RKO (cell line): ENCODE results near the gene CCT2.

Source experiments
- DNase-seq: peaks from one replicate; pipeline ENCODE4 v3.0.0-alpha.2; 2016; ENCODE audit warnings: low spot score

The CCT2 gene

DNA sequence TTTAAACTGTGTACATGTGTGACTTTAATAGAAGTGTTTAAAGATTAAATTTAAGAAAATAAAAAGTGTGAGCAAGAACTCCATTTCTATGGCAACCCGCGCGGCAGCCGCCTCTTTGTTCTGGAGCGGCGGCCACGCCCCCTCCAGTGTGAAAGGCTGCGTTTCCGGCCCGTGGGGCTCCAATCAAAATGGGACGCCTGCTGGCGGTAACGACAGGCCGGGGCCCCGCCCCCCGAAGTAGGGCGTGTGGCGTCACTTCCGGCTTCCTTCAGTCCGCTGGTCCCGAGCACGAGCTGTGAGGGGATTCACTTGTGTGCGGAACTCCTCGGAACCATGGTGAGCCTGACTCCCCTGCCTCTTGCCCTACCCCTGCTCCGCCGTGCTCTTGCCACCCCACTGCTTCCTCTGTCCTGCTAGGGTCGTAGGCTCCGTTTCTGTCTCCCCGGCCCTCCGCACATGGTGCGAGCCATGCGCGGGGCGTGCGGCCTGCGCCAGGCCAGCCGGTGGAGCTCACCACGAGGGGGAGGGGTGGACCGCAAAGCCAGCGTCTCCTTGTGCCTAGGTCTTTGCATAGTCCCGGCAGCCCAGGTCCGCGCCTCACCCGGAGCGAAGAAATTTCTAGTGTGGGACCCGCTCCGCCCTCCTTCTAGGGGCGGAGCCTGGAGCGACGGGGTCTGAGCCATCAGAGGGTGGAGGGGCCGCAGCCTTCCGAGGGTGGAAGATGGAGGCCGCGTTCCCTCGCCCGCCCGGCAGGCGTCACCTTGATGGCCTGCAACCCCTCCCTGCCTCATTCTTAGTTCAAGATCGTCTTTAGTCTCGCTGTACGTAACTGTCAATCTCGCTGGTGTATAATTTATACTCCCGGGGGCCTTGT is at the start of gene CCT2:
TSS of gene CCT2 (plus strand) at position 271 of the 874 bp plus-strand sequence. CDS start at position 334, 63 bp downstream.
- DNase-seq = peak; percentile 99

- no peak for DNase-seq
Measured at GRCh38 chr12:69540987-69541386, 44.3 kb upstream of the CCT2 start.

DNA sequence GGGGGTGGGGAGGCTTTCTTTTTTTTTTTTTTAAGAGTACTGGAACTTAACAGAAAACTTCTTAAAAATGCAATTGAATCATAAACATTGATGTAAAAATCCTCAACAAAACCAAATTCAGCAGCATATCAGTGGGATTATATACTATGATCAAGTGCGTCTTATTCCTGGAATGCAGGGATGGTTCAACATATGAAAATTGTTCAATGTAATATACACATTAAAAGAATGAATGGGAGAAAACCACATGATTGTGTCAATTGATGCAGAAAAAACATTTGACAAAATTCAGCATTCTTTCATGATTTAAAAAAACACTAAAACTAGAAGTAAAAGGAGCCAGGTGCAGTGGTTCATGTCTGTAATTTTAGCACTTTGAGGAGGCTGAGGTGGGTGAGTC is 41.2 kb upstream of the CCT2 start:
- no peak for DNase-seq

DNA sequence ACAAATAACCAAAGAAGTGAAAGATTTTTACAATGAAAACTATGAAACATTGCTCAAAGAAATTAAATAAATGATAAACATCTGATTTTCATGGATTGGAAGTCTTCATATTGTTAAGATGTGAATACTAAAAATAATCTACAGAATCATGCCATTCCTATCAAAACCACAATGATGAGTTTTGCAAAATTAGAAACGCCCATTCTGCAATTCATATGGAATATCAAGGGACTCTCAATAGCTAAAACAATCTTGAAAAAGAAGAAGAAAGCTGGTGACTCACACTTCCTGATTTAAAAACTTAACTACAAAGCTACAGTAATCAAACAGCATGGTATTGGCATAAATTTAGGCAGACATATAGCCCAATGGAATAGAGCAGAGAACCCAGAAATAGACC is 40.2 kb upstream of the CCT2 start:
- DNase-seq = no peak

GRCh38 chr12:69546693-69547438 is 38.4 kb upstream of the CCT2 start:
- DNase-seq = no peak

GRCh38 chr12:69548687-69549086 is 36.6 kb upstream of the CCT2 start:
- no peak for DNase-seq

GRCh38 chr12:69550569-69551350 is 34.5 kb upstream of the CCT2 start:
- no peak for DNase-seq

DNA sequence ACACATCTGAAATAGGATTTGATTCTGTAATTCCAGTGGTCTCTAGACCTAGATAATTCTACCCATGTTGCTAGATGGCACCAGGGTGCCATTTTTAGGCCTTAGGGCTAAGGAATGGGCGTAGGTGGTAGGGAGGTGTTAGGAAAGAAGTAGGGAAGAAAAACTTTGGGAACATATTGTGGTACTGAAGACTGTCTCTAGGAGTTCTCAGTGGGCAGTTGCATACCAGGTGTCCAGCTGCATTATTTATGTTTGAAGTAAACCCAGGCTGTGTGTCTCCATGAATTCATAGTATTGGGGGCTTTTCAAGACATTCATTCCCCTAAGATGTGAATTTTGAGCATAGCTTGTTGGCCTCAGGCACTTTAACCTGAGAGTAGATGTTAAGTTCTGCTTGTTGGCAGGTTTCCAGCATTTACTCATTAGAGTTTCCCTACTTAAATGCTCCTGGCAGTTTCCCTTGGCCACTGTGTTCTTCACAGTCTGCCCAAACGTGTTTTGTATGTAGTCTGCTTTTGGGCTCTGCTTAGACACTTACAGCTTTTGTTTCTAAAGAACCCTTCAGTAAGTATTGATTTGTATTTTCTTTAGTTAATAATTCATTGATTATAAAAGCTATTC is 31.5 kb upstream of the CCT2 start:
- peak; percentile 27 for DNase-seq

GRCh38 chr12:69555461-69555860 is 29.8 kb upstream of the CCT2 start:
- DNase-seq = peak; percentile 69

DNA sequence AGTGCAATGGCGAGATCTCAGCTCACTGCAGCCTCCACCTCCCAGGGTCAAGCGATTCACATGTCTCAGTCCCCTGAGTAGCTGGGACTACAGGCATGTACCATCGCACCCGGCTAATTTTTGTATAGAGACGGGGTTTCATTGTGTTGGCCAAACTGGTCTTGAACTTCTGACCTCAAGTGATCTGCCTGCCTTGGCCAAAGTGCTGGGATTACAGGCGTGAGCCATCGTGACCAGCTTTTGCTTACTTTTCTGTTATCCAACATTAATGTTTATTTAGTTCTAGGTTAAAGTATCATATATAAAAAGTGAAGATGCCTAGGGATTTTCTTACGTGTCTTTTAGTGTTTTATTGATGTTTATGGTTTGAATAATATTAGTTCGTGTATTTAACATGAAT is 28.9 kb upstream of the CCT2 start:
- DNase-seq = no peak

GRCh38 chr12:69563166-69563762 is 22.0 kb upstream of the CCT2 start:
- no peak for DNase-seq

- DNase-seq = peak; percentile 57
Measured at GRCh38 chr12:69566603-69567002, 18.7 kb upstream of the CCT2 start.

- peak; percentile 56 for DNase-seq
Measured at GRCh38 chr12:69569236-69569635, 16.0 kb upstream of the CCT2 start.

DNA sequence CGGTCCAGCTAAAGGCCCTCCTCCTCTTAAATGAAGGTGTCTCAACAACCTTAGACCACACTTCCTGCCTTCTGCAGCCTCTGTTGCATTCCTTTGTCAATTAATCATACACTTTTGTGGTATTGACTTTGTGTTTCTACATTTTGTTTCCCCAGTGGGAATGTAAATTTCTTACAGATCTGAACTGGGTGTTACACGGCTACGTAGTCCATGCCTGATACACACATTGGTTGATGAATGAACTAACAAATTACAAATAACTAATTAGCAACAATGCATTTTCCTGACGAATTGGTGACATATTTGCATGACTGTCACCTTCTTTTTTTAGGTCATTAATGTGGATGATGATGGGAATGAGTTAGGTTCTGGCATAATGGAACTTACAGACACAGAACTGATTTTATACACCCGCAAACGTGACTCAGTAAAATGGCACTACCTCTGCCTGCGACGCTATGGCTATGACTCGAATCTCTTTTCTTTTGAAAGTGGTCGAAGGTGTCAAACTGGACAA is 15.2 kb upstream of the CCT2 start:
- DNase-seq = no peak

- peak; percentile 82 for DNase-seq
Measured at GRCh38 chr12:69570545-69571399, 14.5 kb upstream of the CCT2 start.

GRCh38 chr12:69575346-69575745 is 9.9 kb upstream of the CCT2 start:
- no peak for DNase-seq

- no peak for DNase-seq
Measured at GRCh38 chr12:69578283-69578682, 7.0 kb upstream of the CCT2 start.

- DNase-seq = no peak
Measured at GRCh38 chr12:69579029-69579428, 6.2 kb upstream of the CCT2 start.

DNA sequence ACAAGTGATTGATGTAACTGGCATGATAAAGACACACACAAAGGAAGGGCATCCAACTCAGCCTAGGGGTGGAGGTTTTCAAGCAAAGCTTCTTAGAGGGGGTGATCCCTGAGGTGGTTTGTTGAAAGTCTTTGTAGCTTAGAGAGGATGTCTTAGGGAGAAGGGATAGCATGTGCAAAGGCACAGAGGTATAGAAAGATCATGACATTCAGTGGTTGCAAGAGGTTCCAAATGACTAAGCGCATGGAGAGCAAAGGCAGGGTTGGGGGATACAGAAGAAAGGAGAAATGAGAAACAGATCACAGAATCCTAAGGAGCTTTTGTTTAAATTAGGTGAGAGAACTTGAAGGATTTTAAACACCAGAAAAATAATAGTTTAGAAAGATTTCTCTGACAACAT is 5.2 kb upstream of the CCT2 start:
- DNase-seq = no peak

GRCh38 chr12:69583203-69583602 is 2.1 kb upstream of the CCT2 start:
- DNase-seq = peak; percentile 70
